ENCODE measurements around the gene PPM1A. TPM values are rescaled to one million over a fixed set of nuclear protein-coding genes. Genes with fewer than 3 reads are reported as not detected.
A peak's percentile ranks its signal among the peaks of the same experiment; 100 is the strongest.

Gene PPM1A
- total and polyA plus RNA-seq, 2 of the 8 experiments (the other 6 are each of a cell fraction or from before 2014, with no cell fraction given): 14.0 to 51.2 TPM

DNA sequence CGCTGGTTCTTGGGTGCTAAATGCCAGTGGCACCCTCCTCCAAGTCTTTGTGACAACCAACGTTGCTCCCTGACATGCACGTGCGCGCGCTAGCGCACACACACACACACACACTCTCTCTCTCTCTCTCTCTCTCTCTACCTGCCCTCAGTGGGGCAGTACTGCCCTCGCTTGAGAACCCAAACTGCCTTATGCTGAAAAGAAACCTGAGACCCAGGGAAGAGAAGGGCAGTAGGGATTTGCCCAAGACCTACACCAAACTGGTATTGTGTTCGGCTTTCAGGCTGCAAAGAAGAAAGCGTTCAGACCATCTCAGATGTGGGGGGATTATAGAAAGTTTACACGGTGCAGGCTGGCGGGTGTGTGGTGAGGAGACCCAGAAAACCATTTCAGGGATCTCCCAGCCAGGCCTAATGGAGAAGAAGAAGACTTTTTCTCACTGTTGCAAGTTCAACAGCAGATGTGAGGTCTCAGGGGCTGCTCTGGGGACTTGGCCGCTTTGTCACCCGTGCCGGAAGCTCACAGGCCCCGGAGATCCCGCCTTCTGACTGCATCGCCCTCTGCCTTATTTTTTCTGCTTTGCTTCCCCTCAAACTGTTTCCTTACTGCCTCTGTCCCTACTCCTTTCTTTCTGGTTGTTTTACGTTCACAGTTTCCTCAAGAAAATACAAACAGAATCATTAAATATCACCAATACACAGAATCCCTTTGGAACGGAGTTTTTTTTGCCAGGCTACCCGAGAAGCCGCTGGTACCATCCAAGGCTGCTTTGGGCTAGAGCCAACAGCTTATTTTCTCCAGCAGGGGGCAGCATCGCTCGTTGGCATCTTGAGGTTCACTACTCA lies 82.4 kb downstream of the PPM1A start (continued):
- TF ChIP-seq, protein P1, sequence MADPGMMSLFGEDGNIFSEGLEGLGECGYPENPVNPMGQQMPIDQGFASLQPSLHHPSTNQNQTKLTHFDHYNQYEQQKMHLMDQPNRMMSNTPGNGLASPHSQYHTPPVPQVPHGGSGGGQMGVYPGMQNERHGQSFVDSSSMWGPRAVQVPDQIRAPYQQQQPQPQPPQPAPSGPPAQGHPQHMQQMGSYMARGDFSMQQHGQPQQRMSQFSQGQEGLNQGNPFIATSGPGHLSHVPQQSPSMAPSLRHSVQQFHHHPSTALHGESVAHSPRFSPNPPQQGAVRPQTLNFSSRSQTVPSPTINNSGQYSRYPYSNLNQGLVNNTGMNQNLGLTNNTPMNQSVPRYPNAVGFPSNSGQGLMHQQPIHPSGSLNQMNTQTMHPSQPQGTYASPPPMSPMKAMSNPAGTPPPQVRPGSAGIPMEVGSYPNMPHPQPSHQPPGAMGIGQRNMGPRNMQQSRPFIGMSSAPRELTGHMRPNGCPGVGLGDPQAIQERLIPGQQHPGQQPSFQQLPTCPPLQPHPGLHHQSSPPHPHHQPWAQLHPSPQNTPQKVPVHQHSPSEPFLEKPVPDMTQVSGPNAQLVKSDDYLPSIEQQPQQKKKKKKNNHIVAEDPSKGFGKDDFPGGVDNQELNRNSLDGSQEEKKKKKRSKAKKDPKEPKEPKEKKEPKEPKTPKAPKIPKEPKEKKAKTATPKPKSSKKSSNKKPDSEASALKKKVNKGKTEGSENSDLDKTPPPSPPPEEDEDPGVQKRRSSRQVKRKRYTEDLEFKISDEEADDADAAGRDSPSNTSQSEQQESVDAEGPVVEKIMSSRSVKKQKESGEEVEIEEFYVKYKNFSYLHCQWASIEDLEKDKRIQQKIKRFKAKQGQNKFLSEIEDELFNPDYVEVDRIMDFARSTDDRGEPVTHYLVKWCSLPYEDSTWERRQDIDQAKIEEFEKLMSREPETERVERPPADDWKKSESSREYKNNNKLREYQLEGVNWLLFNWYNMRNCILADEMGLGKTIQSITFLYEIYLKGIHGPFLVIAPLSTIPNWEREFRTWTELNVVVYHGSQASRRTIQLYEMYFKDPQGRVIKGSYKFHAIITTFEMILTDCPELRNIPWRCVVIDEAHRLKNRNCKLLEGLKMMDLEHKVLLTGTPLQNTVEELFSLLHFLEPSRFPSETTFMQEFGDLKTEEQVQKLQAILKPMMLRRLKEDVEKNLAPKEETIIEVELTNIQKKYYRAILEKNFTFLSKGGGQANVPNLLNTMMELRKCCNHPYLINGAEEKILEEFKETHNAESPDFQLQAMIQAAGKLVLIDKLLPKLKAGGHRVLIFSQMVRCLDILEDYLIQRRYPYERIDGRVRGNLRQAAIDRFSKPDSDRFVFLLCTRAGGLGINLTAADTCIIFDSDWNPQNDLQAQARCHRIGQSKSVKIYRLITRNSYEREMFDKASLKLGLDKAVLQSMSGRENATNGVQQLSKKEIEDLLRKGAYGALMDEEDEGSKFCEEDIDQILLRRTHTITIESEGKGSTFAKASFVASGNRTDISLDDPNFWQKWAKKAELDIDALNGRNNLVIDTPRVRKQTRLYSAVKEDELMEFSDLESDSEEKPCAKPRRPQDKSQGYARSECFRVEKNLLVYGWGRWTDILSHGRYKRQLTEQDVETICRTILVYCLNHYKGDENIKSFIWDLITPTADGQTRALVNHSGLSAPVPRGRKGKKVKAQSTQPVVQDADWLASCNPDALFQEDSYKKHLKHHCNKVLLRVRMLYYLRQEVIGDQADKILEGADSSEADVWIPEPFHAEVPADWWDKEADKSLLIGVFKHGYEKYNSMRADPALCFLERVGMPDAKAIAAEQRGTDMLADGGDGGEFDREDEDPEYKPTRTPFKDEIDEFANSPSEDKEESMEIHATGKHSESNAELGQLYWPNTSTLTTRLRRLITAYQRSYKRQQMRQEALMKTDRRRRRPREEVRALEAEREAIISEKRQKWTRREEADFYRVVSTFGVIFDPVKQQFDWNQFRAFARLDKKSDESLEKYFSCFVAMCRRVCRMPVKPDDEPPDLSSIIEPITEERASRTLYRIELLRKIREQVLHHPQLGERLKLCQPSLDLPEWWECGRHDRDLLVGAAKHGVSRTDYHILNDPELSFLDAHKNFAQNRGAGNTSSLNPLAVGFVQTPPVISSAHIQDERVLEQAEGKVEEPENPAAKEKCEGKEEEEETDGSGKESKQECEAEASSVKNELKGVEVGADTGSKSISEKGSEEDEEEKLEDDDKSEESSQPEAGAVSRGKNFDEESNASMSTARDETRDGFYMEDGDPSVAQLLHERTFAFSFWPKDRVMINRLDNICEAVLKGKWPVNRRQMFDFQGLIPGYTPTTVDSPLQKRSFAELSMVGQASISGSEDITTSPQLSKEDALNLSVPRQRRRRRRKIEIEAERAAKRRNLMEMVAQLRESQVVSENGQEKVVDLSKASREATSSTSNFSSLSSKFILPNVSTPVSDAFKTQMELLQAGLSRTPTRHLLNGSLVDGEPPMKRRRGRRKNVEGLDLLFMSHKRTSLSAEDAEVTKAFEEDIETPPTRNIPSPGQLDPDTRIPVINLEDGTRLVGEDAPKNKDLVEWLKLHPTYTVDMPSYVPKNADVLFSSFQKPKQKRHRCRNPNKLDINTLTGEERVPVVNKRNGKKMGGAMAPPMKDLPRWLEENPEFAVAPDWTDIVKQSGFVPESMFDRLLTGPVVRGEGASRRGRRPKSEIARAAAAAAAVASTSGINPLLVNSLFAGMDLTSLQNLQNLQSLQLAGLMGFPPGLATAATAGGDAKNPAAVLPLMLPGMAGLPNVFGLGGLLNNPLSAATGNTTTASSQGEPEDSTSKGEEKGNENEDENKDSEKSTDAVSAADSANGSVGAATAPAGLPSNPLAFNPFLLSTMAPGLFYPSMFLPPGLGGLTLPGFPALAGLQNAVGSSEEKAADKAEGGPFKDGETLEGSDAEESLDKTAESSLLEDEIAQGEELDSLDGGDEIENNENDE (IDR thresholded peaks at IDR 0.05; ENCODE audit: insufficient replicate concordance, low read length): no peak
- no peak for TF ChIP-seq EP300 (IDR thresholded peaks at IDR 0.05; ENCODE audit: borderline replicate concordance in 1 of 2, low read depth in 2 of 2, low read length in 2 of 2)
- no peak for TF ChIP-seq RFX5 (IDR thresholded peaks at IDR 0.05; ENCODE audit: borderline replicate concordance, low read depth, low read length)
- 0 out of 4 replicates have a peak, but pooled peaks of 1 of the 2 experiments have one; percentile 65 for TF ChIP-seq SIN3A (conservative IDR thresholded peaks at IDR 0.05 in 1 of 2, IDR thresholded peaks at IDR 0.05 in 1 of 2; ENCODE audit: low read depth in 1 of 2, low read length in 2 of 2)
- no peak for TF ChIP-seq SP2 (IDR thresholded peaks at IDR 0.05; ENCODE audit: low read length)
- TF ChIP-seq, protein P2, sequence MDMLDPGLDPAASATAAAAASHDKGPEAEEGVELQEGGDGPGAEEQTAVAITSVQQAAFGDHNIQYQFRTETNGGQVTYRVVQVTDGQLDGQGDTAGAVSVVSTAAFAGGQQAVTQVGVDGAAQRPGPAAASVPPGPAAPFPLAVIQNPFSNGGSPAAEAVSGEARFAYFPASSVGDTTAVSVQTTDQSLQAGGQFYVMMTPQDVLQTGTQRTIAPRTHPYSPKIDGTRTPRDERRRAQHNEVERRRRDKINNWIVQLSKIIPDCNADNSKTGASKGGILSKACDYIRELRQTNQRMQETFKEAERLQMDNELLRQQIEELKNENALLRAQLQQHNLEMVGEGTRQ (IDR thresholded peaks at IDR 0.05; ENCODE audit: low read length): no peak
- TF ChIP-seq GTF2F1 (IDR thresholded peaks at IDR 0.05; ENCODE audit: borderline replicate concordance, low read depth, low read length): no peak

All from H1 (cell line).